HG03460 (cell line): Measurements from ENCODE around the gene LCE6A.

Experiments
- ATAC-seq: cut with Tn5 transposase; IDR thresholded peaks from one replicate; pipeline ENCODE4 v1.9.1; 2021; ENCODE audit not compliant: unreplicated experiment

The LCE6A gene

GRCh38 chr1:152842556-152842955 is at the start of gene LCE6A:
Gene LCE6A (plus strand): TSS chr1:152842856. CDS start chr1:152843521, 665 bp downstream.
- no peak for ATAC-seq

- ATAC-seq, result no peak
Measured at GRCh38 chr1:152795686-152796085, 47.0 kb upstream of the LCE6A start.

- ATAC-seq, result no peak
Measured at GRCh38 chr1:152796421-152796820, 46.2 kb upstream of the LCE6A start, which contains the start of gene LCE1D. Gene LCE1D (plus strand): TSS chr1:152796721. CDS start chr1:152797795, 1,074 bp downstream.

- ATAC-seq, result no peak
Measured at GRCh38 chr1:152801333-152801732, 41.3 kb upstream of the LCE6A start.

- ATAC-seq, result no peak
Measured at GRCh38 chr1:152806576-152806975, 36.1 kb upstream of the LCE6A start, which contains the start of gene LCE1C. Gene LCE1C (minus strand): TSS chr1:152806651. CDS start chr1:152805478, 1,173 bp downstream.

GRCh38 chr1:152811050-152811449 is 31.6 kb upstream of the LCE6A start:
- no peak for ATAC-seq

GRCh38 chr1:152811671-152812070 is 31.0 kb upstream of the LCE6A start, which contains the start of gene LCE1B:
Gene LCE1B (plus strand): TSS chr1:152811971. CDS start chr1:152812447, 476 bp downstream.
- no peak for ATAC-seq

- no peak for ATAC-seq
Measured at GRCh38 chr1:152817309-152817708, 25.3 kb upstream of the LCE6A start.

- ATAC-seq, result no peak
Measured at GRCh38 chr1:152823294-152823693, 19.4 kb upstream of the LCE6A start.

GRCh38 chr1:152824964-152825363 is 17.7 kb upstream of the LCE6A start:
- ATAC-seq, result no peak

- ATAC-seq, result no peak
Measured at GRCh38 chr1:152827173-152827572, 15.5 kb upstream of the LCE6A start, which contains the start of gene LCE1A. Gene LCE1A (plus strand): TSS chr1:152827473. CDS start chr1:152827473, 0 bp downstream.

GRCh38 chr1:152836870-152837269 is 5.8 kb upstream of the LCE6A start:
- no peak for ATAC-seq

- no peak for ATAC-seq
Measured at GRCh38 chr1:152855661-152856060, 13.0 kb downstream of the LCE6A start.

GRCh38 chr1:152858062-152858461 is 15.4 kb downstream of the LCE6A start:
- no peak for ATAC-seq

GRCh38 chr1:152859696-152860095 is 17.0 kb downstream of the LCE6A start, which contains the start of gene LCE7A:
Gene LCE7A (plus strand): TSS chr1:152859996. CDS start chr1:152860698, 702 bp downstream.
- ATAC-seq, result no peak

- ATAC-seq, result no peak
Measured at GRCh38 chr1:152860129-152860528, 17.5 kb downstream of the LCE6A start.

- no peak for ATAC-seq
Measured at GRCh38 chr1:152861374-152861773, 18.7 kb downstream of the LCE6A start.

- ATAC-seq, result no peak
Measured at GRCh38 chr1:152864443-152864842, 21.8 kb downstream of the LCE6A start.

- no peak for ATAC-seq
Measured at GRCh38 chr1:152866321-152866720, 23.7 kb downstream of the LCE6A start.

GRCh38 chr1:152869808-152870419 is 27.3 kb downstream of the LCE6A start:
- no peak for ATAC-seq

GRCh38 chr1:152870831-152871730 is 28.4 kb downstream of the LCE6A start:
- no peak for ATAC-seq

- ATAC-seq, result no peak
Measured at GRCh38 chr1:152871731-152872126, 29.1 kb downstream of the LCE6A start.
